Measurements from ENCODE around the gene GLMN. TPM values are rescaled to one million over a fixed set of nuclear protein-coding genes. Genes with fewer than 3 reads are reported as not detected.
A peak's percentile ranks its signal among the peaks of the same experiment; 100 is the strongest.

Gene GLMN
- total and polyA plus RNA-seq, 9 donors, result 4.7 to 14.6 (median 9.7) TPM

- Histone ChIP-seq H3K27ac (no peak overlapping the region), H3K27me3 (no peaks in the 10 kb centered on the region), H3K36me3 (no peaks in the 10 kb centered on the region), H3K9me3 (no peaks in the 10 kb centered on the region), H3K4me3 (no peak overlapping the region), H3K4me1 (ENCODE audit: insufficient read depth) (peaks cover under 1% of the 10 kb centered on the region)
- TF ChIP-seq EP300 (IDR thresholded peaks at IDR 0.05), result no peak
- no peak for TF ChIP-seq CTCF (IDR thresholded peaks at IDR 0.05)
- no peak for TF ChIP-seq POLR2A (IDR thresholded peaks at IDR 0.05)
- intact Hi-C loops (cut with DNase I), result no loop called here
- no peak for DNase-seq
These were observed 7.2 kb upstream of the GLMN start for GRCh38 chr1:92306020-92306419.

GRCh38 chr1:92301021-92301420 lies 2.2 kb upstream of the GLMN start:
- TF ChIP-seq POLR2A (IDR thresholded peaks at IDR 0.05), result no peak
- TF ChIP-seq CTCF (IDR thresholded peaks at IDR 0.05), result no peak
- no peak for TF ChIP-seq EP300 (IDR thresholded peaks at IDR 0.05)
- H3K36me3 ChIP-seq, result no peaks in the 10 kb centered on the region
- H3K4me3 ChIP-seq, result no peak overlapping the region
- DNase-seq, result no peak
- WGBS, 3 donors, result 82 to 87% (median 86%) methylated on average over 5 of the region's 5 CpGs
- no peaks in the 10 kb centered on the region for H3K9me3 ChIP-seq
- no peak overlapping the region for H3K27ac ChIP-seq
- H3K27me3 ChIP-seq, result no peaks in the 10 kb centered on the region
- H3K4me1 ChIP-seq (ENCODE audit: insufficient read depth), result peaks cover 5% of the 10 kb centered on the region
- intact Hi-C loops (cut with DNase I), result no loop called here

- WGBS, 3 donors, result 36 to 40% (median 37%) methylated on average over 11 of the region's 11 CpGs
- H3K9me3 ChIP-seq, result no peaks in the 10 kb centered on the region
- intact Hi-C loops (cut with DNase I), result loop anchor here in 3 of 4 donors (10.0 kb wide), 3 partner anchors 375 to 1015 kb away; partner anchors contain the start of gene CDC7 (in 2 of the 3)
- no peak for TF ChIP-seq POLR2A (IDR thresholded peaks at IDR 0.05)
- no peak for TF ChIP-seq CTCF (IDR thresholded peaks at IDR 0.05)
- no peak for TF ChIP-seq EP300 (IDR thresholded peaks at IDR 0.05)
- H3K4me1 ChIP-seq (ENCODE audit: insufficient read depth), result peaks cover 5% of the 10 kb centered on the region
- no peaks in the 10 kb centered on the region for H3K36me3 ChIP-seq
- DNase-seq, result no peak
- no peaks in the 10 kb centered on the region for H3K27me3 ChIP-seq
- peak overlapping the region; percentile 79 to 90 for H3K27ac ChIP-seq
- H3K4me3 ChIP-seq, result peak overlapping the region; percentile 66
These were observed 827 bp upstream of the GLMN start for GRCh38 chr1:92299477-92300150.

- no peak for TF ChIP-seq EP300 (IDR thresholded peaks at IDR 0.05)
- TF ChIP-seq CTCF (IDR thresholded peaks at IDR 0.05), result no peak
- no peak for TF ChIP-seq POLR2A (IDR thresholded peaks at IDR 0.05)
- no peaks in the 10 kb centered on the region for H3K9me3 ChIP-seq
- no peak for DNase-seq
- intact Hi-C loops (cut with DNase I), result loop anchor here in 3 of 4 donors (10.0 kb wide), 3 partner anchors 373 to 1013 kb away; partner anchors contain the start of gene CDC7 (in 2 of the 3)
- H3K27me3 ChIP-seq, result no peaks in the 10 kb centered on the region
- peak overlapping the region; percentile 79 to 90 for H3K27ac ChIP-seq
- 8 to 15% (median 12%) methylated on average over 3 of the region's 3 CpGs for WGBS, 3 donors
- H3K4me1 ChIP-seq (ENCODE audit: insufficient read depth), result peaks cover 5% of the 10 kb centered on the region
- peak overlapping the region; percentile 66 for H3K4me3 ChIP-seq
- H3K36me3 ChIP-seq, result no peaks in the 10 kb centered on the region
These were observed 594 bp downstream of the GLMN start for GRCh38 chr1:92298213-92298572.

Measured in ovary (tissue), 9 donors.